H1 (cell line): ENCODE measurements around the gene TMCC1. TPM values are rescaled to one million over a fixed set of nuclear protein-coding genes. Genes with fewer than 3 reads are reported as not detected.

ENCODE experiments used
- CTCF ChIA-PET: fragments of 300-600 bp; sonication (Branson Sonifier 250); formaldehyde crosslinking; loops from one replicate; lab custom pipeline; 2021; ENCODE audit not compliant: partially characterized antibody; lab: Charles Lee
- POLR2A ChIA-PET: fragments of 300-600 bp; sonication (Branson Sonifier 250); formaldehyde crosslinking; loops from one replicate; lab custom pipeline; 2021; ENCODE audit warnings: inconsistent platforms; ENCODE audit not compliant: partially characterized antibody; lab: Charles Lee
- DNase-seq, 2 experiments: peaks; one replicate each; pipeline versions ENCODE4 v3.0.0 to v3.0.0-alpha.2; 2010 to 2022; ENCODE audit warnings: low spot score in 2 of 2, low read depth in 1 of 2, mixed read lengths in 1 of 2
- FAIRE-seq: peaks from 2 replicates; lab custom pipeline; 2011; peaks lifted over from hg19 to GRCh38; lab: Jason Lieb, UNC
- H2AFZ ChIP-seq: 2 replicates; pipeline ENCODE4 v1.8.1; 2012; ENCODE audit warnings: low read length, inconsistent platforms
- H2AK5ac ChIP-seq: 2 replicates; pipeline ENCODE4 v1.6.1; 2013; ENCODE audit warnings: low read depth, low read length
- H2BK120ac ChIP-seq: replicated peaks from 2 replicates; pipeline ENCODE3; 2013; ENCODE audit warnings: low read depth, low read length, inconsistent platforms
- H2BK12ac ChIP-seq: 2 replicates; pipeline ENCODE4 v1.6.1; 2013; ENCODE audit warnings: low read depth, low read length
- H2BK15ac ChIP-seq: 2 replicates; pipeline ENCODE4 v1.6.1; 2013; ENCODE audit warnings: low read length
- H2BK20ac ChIP-seq: 2 replicates; pipeline ENCODE4 v1.6.1; 2013; ENCODE audit warnings: low read length
- H2BK5ac ChIP-seq: 2 replicates; pipeline ENCODE4 v1.6.1; 2013; ENCODE audit warnings: low read depth, low read length
- H3K14ac ChIP-seq: 2 replicates; pipeline ENCODE4 v1.6.1; 2013; ENCODE audit warnings: inconsistent platforms; ENCODE audit not compliant: insufficient read length
- H3K18ac ChIP-seq: 2 replicates; pipeline ENCODE4 v1.6.1; 2013; ENCODE audit warnings: low read length; ENCODE audit errors: extremely low read depth
- H3K23ac ChIP-seq: 2 replicates; pipeline ENCODE4 v1.6.1; 2013; ENCODE audit warnings: inconsistent platforms; ENCODE audit not compliant: insufficient read length
- H3K23me2 ChIP-seq: 2 replicates; pipeline ENCODE4 v1.6.1; 2013; ENCODE audit warnings: low read depth, low read length
- H3K27ac ChIP-seq: 2 replicates; pipeline ENCODE4 v1.6.1; 2011; ENCODE audit warnings: low read depth, low read length, inconsistent platforms
- H3K27me3 ChIP-seq, 4 experiments: replicated peaks in 1 of 4; 1 replicate in 1 of 4; 2 replicates in 3 of 4; pipeline versions ENCODE4 v1.6.1 to v1.8.1; 2011 to 2013; ENCODE audit warnings: low read length in 3 of 4, mild to moderate bottlenecking in 3 of 4, inconsistent platforms in 2 of 4, mixed read lengths in 2 of 4, moderate library complexity in 1 of 4; ENCODE audit not compliant: control insufficient read depth in 3 of 4, insufficient read depth in 3 of 4; ENCODE audit errors: extremely low read depth in 1 of 4
- H3K36me3 ChIP-seq, 4 experiments: 2 replicates each; pipeline versions ENCODE4 v1.6.1 to v1.8.1; 2011 to 2013; ENCODE audit warnings: mild to moderate bottlenecking in 4 of 4, low read length in 3 of 4, moderate library complexity in 2 of 4, control low read depth in 1 of 4, inconsistent platforms in 1 of 4; ENCODE audit not compliant: insufficient read depth in 4 of 4, control insufficient read depth in 2 of 4
- H3K4ac ChIP-seq: replicated peaks from 2 replicates; pipeline ENCODE3; 2013; ENCODE audit warnings: low read length, low read depth, mixed read lengths, inconsistent platforms; ENCODE audit not compliant: insufficient read length
- H3K4me1 ChIP-seq, 4 experiments: replicated peaks in 1 of 4; 1 replicate in 1 of 4; 2 replicates in 3 of 4; pipeline versions ENCODE4 v1.6.1 to v1.8.1; 2011 to 2013; ENCODE audit warnings: low read length in 3 of 4, inconsistent platforms in 2 of 4, mixed read lengths in 1 of 4; ENCODE audit not compliant: insufficient read depth in 4 of 4, control insufficient read depth in 3 of 4
- H3K4me2 ChIP-seq, 2 experiments: 2 replicates each; pipeline versions ENCODE4 v1.6.1 to v1.8.1; 2011 to 2013; ENCODE audit warnings: low read depth in 2 of 2, low read length in 2 of 2, control low read depth in 1 of 2, inconsistent platforms in 1 of 2, mild to moderate bottlenecking in 1 of 2; ENCODE audit not compliant: insufficient read depth in 1 of 2
- H3K4me3 ChIP-seq, 4 experiments: fragments of 200-600, 300-600 bp in 1 of 4; sonication (generic), shearing (Covaris generic), sonication (Bioruptor Twin) in 1 of 4; 2 replicates each; pipeline versions ENCODE4 v1.5.1 to v1.8.1; 2011 to 2016; ENCODE audit warnings: low read length in 4 of 4, low read depth in 3 of 4, control low read depth in 2 of 4, inconsistent platforms in 2 of 4, mild to moderate bottlenecking in 2 of 4, mixed read lengths in 1 of 4, moderate library complexity in 1 of 4; ENCODE audit not compliant: insufficient read depth in 2 of 4; ENCODE audit errors: extremely low read depth in 1 of 4
- H3K56ac ChIP-seq: replicated peaks from 2 replicates; pipeline ENCODE3; 2013; ENCODE audit warnings: low read depth, mild to moderate bottlenecking, mixed read lengths, low read length, inconsistent platforms; ENCODE audit not compliant: insufficient read length
- H3K79me1 ChIP-seq: 2 replicates; pipeline ENCODE4 v1.6.1; 2013; ENCODE audit warnings: low read depth, low read length, control low read depth
- H3K79me2 ChIP-seq, 2 experiments: 2 replicates each; pipeline versions ENCODE4 v1.6.1 to v1.8.1; 2012 to 2013; ENCODE audit warnings: low read length in 2 of 2, mild to moderate bottlenecking in 2 of 2, inconsistent platforms in 1 of 2; ENCODE audit not compliant: insufficient read depth in 2 of 2, control insufficient read depth in 1 of 2
- H3K9ac ChIP-seq, 4 experiments: replicated peaks in 1 of 4; 1 replicate in 1 of 4; 2 replicates in 3 of 4; pipeline versions ENCODE4 v1.6.1 to v1.8.1; 2011 to 2013; ENCODE audit warnings: low read depth in 3 of 4, low read length in 3 of 4, control low read depth in 2 of 4, mild to moderate bottlenecking in 2 of 4, moderate library complexity in 2 of 4, inconsistent platforms in 1 of 4; ENCODE audit errors: extremely low read depth in 1 of 4
- H3K9me3 ChIP-seq, 2 experiments: 2 replicates each; pipeline versions ENCODE4 v1.6.1 to v1.8.1; 2012 to 2013; ENCODE audit warnings: mild to moderate bottlenecking in 2 of 2, moderate library complexity in 2 of 2, control low read depth in 1 of 2, inconsistent platforms in 1 of 2, low read depth in 1 of 2, low read length in 1 of 2, mixed read lengths in 1 of 2; ENCODE audit not compliant: insufficient read depth in 2 of 2
- H4K20me1 ChIP-seq, 2 experiments: replicated peaks in 1 of 2; 2 replicates each; pipeline versions ENCODE3 to v1.8.1; 2011 to 2013; ENCODE audit warnings: inconsistent platforms in 2 of 2, low read length in 2 of 2, mild to moderate bottlenecking in 1 of 2; ENCODE audit not compliant: insufficient read depth in 2 of 2, control insufficient read depth in 1 of 2
- H4K5ac ChIP-seq: 2 replicates; pipeline ENCODE4 v1.6.1; 2013; ENCODE audit warnings: low read length, low read depth, mixed read lengths, inconsistent platforms; ENCODE audit not compliant: insufficient read length
- H4K8ac ChIP-seq: 2 replicates; pipeline ENCODE4 v1.8.0; 2013; ENCODE audit warnings: mild to moderate bottlenecking, moderate library complexity, low read length, inconsistent platforms; ENCODE audit not compliant: insufficient read depth; ENCODE audit errors: extremely low read depth
- H4K91ac ChIP-seq: replicated peaks from 2 replicates; pipeline ENCODE3; 2013; ENCODE audit warnings: low read length, mixed read lengths, inconsistent platforms; ENCODE audit not compliant: insufficient read length
- TCF12 ChIP-seq: IDR thresholded peaks from 2 replicates; pipeline ENCODE4 v1.6.1; 2011; ENCODE audit warnings: low read depth, mild to moderate bottlenecking, low read length
- WGBS, 2 experiments: shearing (Covaris generic) in 1 of 2; methylation state at CpG; one replicate each; pipeline versions ENCODE4 v1.1.6 to v1.1.7; 2013 to 2015; ENCODE audit warnings: low lambda C conversion rate in 2 of 2, mixed read lengths in 2 of 2, inconsistent platforms in 1 of 2, low coverage in 1 of 2, missing lambda C conversion rate in 1 of 2; ENCODE audit not compliant: insufficient replicate concordance in 2 of 2, insufficient coverage in 1 of 2, insufficient read length in 1 of 2; ENCODE audit errors: extremely low coverage in 1 of 2, missing lambda C conversion rate in 1 of 2; 5-methylcytosine and 5-hydroxymethylcytosine counted together
- polyA plus RNA-seq, 7 experiments: library from polyadenylated mRNA; depleted of rRNA in 3 of 7; stranded (reverse) in 5 of 7; unstranded in 2 of 7; fragments of >200 nt in 5 of 7; fragments of 200-250 nt in 2 of 7; gene quantifications; 1 replicate in 5 of 7; 2 replicates in 1 of 7; 4 replicates in 1 of 7; pipeline versions ENCODE4 v1.2.1 to v1.2.3, GENCODE V29; 2011 to 2013; ENCODE audit warnings: missing spikeins in 2 of 7, mixed read lengths in 2 of 7
- total RNA-seq: library from RNA; stranded (reverse); fragmentation: NEBNext Ultra II Directional; extraction: Animal tissue kit (Norgen Biotek cat#: 25700); gene quantifications from 2 replicates; pipeline ENCODE4 v1.2.1, GENCODE V29; 2021

Gene TMCC1
- total and polyA plus RNA-seq, 2 of the 8 experiments (the other 6 are each of a cell fraction or from before 2014, with no cell fraction given) = 10.4 to 27.1 TPM

GRCh38 chr3:129684270-129684669 is 209.2 kb downstream of the TMCC1 start:
- CTCF ChIA-PET = no interaction called here
- H3K4me2 ChIP-seq = no peak overlapping the region
- WGBS, 2 experiments = 93% methylated on average over 3 of the region's 3 CpGs; no CpG with 5 or more reads in 1 of the 2 experiments

More at GRCh38 chr3:129684270-129684669, 209.2 kb downstream of the TMCC1 start:
- no peak overlapping the region for H4K5ac ChIP-seq
- no peak overlapping the region for H3K4me3 ChIP-seq
- DNase-seq (no peak), FAIRE-seq (no peak)
- H2AK5ac ChIP-seq = no peak overlapping the region
- H3K56ac ChIP-seq = no peak overlapping the region
- H2BK15ac ChIP-seq = no peak overlapping the region
- no peak overlapping the region for H2AFZ ChIP-seq
- H3K23me2 ChIP-seq = peaks cover 5% of the 10 kb centered on the region
- POLR2A ChIA-PET = no interaction called here
- no peaks in the 10 kb centered on the region for H4K20me1 ChIP-seq
- no peak overlapping the region for H3K4ac ChIP-seq
- no peak overlapping the region for H2BK120ac ChIP-seq
- H3K4me1 ChIP-seq = peaks cover 4 to 14% (median 7%) of the 10 kb centered on the region in 4 experiments; a peak in 6 of 7 replicates
- no peak overlapping the region for H3K14ac ChIP-seq
- H3K79me2 ChIP-seq = peaks cover 0 to 36% of the 10 kb centered on the region in 2 experiments; a peak in 2 of 4 replicates
- no peak overlapping the region for H4K91ac ChIP-seq
- H3K18ac ChIP-seq = no peak overlapping the region
- no peaks in the 10 kb centered on the region for H3K27me3 ChIP-seq
- H3K79me1 ChIP-seq = no peaks in the 10 kb centered on the region; the same call in 1 of the 2 replicates
- no peak overlapping the region for H4K8ac ChIP-seq
- H2BK20ac ChIP-seq = no peak overlapping the region
- no peak overlapping the region for H2BK5ac ChIP-seq
- no peaks in the 10 kb centered on the region for H3K36me3 ChIP-seq
- TF ChIP-seq TCF12 = no peak
- H3K27ac ChIP-seq = no peak overlapping the region
- H3K9me3 ChIP-seq = no peaks in the 10 kb centered on the region
- no peak overlapping the region for H3K23ac ChIP-seq
- no peak overlapping the region for H3K9ac ChIP-seq
- no peak overlapping the region for H2BK12ac ChIP-seq
